Ammon's horn (tissue), 1 donor: ENCODE measurements around the gene GPSM1.
"Not testable (repeated sequence)": the region's sequence is repeated elsewhere in the genome, so short reads cannot be mapped to it uniquely, and the experiment has no call there.

Source experiments
- DNase-seq: peaks from one replicate; pipeline ENCODE4 v3.0.0-alpha.2; 2016; ENCODE audit warnings: low spot score

Gene GPSM1

DNA sequence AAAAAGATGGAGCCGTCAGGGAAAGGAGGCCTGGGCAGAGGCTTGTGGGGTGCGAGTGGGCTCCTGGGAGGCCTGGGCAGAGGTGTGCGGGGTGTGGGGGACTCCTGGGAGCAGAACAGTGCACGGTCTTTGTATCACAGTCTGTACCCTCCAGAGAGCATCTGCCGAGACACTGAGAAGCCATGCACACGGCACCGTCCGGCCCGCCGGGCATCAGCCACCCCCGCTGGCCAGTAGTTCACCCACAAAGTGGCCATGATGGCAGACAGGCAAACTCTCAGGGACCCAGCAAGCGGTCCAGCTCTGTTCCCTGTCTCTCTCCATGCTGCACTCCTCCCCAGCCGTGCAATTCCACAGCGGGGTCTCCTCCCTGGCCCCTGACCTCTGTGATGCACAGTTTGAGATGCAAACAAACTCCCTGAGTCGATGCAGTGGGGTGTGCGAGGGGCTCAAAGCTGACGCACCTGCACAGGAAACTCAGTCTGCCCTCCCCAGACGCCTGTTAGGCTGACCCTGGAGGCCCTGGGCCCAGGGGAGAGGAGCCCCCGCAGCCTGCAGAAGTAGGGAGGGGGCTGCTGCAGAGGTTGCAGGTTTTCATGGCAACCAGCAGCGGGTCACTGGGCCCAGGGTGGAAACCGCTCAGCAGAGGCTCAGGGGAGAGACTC lies 9.1 kb upstream of the GPSM1 start:
- no peak for DNase-seq

DNA sequence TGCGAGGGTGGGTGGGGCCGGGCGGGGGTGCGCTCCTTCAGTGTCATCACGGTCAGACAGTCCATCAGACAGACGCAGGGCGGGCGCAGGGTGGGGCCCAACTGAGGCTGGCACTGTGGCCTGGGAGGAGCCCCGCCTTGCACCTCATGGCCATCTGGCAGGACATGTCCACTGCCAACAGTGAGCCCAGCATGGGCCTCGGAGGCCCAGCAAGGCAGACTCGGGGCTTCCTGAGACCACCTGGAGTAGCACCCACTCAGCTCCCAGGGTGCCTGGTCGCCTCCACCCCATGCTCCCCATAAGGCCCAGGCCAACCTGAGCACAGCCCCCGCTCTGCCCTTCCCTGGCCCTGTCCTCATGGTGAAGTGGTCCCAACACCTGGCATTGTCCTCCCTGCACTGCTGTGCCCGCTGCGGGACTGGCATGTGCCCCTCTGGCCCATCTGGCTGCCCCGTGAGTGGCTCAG lies 8.5 kb upstream of the GPSM1 start:
- no peak for DNase-seq

DNA sequence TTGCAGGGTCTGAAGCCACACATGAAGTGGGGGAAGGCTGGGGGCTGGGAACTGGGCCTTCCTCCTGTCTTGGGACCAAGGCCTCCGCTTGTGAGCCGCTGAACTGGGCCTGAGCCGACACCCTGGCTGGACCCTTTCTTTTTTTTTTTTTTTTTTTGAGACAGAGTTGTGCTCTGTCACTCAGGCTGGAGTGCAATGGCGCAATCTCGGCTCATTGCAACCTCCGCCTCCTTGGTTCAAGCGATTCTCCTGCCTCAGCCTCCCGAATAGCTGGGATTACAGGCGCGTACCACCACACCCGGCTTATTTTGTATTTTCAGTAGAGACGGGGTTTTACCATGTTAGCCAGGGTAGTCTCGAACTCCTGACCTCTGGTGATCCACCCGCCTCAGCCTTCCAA lies 8.1 kb upstream of the GPSM1 start:
- not testable (repeated sequence) for DNase-seq

DNA sequence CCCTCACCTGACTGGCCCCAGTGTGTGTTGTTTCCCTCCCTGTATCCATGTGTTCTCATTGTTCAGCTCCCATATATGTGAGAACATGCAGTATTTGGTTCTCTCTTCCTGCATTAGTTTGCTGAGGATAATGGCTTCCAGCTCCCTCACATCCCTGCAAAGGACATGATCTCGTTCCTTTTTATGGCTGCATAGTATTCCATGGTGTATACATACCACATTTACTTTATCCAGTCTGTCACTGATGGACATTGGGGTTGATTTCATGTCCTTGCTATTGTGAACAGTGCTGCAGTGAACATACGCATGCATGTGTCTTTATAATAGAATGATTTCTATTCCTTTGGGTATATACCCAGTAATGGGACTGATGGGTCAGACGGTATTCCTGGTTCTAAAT lies 7.4 kb upstream of the GPSM1 start:
- not testable (repeated sequence) for DNase-seq

DNA sequence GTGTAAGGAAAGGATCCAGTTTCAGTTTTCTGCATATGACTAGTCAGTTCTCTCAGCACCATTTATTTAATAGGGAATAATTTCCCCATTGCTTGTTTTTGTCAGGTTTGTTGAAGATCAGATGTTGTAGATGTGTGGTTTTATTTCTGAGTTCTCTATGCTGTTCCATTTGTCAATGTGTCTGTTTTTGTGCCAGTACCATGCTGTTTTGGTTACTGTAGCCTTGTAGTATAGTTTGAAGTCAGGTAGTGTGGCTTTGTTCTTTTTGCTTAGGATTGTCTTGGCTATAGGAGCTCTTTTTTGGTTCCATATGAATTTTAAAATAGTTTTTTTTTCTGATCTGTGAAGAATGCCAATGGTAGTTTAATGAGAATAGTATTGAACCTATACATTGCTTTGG lies 6.4 kb upstream of the GPSM1 start:
- DNase-seq, result not testable (repeated sequence)

DNA sequence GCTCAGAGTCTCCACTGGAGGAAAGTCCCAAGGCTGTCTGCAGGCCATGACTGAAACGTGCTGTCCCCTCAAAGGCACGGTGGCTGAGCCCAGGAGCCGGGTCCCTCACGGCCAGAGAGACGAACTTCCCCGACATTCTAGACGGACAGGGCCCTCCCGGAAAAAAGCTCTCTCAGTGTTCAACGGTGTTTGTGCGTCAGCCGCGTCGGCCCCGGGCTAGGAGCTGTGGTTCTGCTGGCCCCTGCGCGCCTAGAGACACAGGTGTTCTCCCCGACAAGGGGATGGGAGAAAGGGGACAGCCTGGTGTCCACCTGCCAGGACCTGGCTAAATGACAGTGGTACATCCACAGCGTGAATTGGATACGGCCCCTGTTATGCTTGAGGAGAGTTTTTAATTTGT lies 5.8 kb upstream of the GPSM1 start:
- DNase-seq, result no peak

DNA sequence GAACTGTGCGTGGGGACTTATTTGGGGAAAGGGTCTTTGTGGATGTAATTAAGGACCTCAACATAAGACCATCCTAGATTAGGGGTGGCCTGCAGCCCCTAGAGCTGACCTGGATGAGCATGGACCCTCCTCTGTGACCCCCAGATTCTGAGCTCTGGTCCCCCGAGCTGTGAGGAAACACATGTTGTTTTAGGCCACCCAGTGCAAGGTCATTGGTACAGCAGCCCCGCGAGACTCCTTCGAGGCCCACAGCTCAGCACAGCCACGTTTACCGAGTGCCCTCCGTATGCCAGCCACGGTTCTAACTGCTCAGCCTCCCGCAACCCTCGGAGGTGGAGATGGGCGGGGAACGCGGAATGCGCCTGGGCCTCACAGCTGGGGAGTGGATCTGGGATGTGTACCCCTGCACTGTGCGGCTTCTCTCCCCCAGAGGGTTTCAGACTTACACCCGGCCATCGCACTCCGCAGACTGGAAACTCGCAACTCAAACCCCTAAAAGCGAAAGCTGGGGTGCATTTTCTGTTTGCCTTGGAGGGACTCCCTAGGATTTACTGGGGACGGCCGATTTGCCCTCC lies 4.5 kb upstream of the GPSM1 start:
- no peak for DNase-seq

DNA sequence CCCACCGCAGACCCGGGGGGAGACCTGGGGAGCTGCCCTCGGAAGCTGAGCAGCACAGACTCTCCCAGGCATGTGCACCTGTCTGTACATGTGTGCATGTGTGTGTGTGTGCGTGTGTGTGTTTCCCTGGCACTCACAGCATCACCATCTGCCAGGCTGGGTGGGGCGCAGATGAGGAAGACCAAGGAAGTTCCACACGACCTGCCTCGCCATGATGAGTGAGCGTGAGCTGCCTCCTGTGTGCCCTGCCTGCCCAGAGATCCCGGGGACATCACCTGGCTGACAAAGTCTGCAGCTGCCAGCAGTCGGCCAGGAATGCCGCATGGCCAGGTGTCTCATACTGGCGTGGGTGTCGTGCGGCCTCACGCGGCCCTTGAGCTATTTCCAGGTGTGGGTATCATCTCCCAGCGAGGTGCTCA lies 4.0 kb upstream of the GPSM1 start:
- DNase-seq, result no peak

DNA sequence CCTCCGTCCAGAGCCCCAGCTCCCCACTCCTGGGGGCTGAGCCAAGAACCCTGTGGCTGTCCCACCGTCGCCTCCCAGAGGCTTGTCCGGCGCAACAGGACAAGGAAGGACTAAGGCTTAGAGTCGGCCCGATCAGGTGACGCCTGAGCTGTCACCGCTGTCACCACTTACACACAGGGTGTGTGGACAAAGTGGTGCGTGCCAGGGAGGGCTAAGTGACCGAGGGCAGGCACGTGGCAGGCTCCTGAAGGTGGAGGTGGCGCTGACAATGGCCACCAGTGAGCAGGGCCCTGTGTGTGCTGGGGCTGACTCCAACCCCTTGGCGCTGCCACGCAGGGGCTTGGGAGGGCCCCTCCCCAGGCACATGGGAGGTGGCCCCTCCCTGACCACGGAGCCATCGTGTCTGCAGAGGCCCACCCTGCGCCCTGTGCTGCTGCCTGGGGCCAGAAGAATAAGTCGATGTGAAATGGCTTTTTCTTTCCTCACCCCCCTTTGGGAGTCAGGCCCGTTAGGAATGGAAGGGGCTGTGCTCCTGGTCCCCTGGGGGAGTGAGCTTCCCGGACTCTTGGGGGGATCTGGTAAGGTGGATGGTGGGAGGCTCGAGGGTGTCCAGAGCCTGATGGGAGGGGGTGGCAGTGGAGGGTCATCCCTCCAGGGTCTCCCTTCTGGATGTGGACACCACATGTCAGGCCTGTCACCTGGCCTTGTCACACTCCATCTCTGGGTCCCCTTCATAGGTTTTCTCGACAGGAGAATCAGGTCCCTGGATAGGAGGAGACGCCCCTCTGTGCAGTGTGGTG lies 2.6 kb upstream of the GPSM1 start:
- DNase-seq, result no peak

DNA sequence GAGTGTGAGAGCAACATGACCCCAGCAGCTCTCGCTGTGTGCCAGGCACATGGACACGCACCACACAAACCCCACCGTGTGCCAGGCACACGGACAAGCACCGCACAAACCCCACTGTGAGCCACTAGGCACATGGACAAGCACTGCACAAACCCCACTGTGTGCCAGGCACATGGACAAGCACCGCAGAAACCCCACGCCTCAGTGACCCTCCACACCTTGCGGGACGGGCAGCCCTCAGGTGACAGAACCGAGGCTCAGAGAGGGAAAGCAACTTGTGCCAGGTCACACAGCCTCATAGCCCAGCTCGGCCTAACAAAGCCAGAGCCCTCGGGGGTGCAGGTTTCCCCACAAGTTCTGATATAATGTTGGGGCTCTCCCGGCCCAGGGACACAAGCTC lies 2.0 kb upstream of the GPSM1 start:
- DNase-seq, result no peak

DNA sequence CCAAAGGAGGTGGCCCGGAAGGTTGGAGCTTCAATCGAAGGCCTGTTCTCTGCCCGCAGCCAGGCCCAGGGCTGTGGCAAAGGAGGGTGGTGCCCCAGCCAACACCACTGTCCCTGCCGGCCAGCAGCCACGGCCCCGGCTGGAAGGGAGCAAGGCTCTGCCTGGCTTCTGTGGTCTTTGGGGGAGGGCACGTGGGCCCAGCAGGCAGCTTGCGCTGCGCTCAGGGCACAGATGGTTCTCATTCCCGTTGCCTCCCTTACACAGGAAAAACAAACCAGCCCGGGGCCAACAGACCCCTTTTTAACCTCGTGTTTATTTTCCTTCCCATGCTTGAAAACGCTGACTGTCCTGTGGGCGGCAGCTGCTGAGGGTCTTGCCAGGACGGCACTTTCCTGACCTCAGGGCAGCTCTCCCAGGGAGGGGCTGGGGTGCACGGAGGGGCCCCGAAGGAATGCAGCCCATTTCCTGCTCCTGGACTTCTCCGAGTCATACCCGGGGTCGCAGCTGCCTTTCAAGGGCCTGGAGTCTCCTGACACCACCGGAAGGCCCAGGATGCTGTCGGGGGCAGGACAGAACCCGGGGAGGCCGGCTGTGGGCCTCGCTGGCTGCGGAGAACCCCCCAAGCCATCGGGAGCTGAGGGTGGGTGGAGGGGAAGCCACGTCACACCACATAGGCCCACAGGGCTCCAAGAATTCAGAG lies 1.1 kb upstream of the GPSM1 start:
- peak; percentile 69 for DNase-seq

DNA sequence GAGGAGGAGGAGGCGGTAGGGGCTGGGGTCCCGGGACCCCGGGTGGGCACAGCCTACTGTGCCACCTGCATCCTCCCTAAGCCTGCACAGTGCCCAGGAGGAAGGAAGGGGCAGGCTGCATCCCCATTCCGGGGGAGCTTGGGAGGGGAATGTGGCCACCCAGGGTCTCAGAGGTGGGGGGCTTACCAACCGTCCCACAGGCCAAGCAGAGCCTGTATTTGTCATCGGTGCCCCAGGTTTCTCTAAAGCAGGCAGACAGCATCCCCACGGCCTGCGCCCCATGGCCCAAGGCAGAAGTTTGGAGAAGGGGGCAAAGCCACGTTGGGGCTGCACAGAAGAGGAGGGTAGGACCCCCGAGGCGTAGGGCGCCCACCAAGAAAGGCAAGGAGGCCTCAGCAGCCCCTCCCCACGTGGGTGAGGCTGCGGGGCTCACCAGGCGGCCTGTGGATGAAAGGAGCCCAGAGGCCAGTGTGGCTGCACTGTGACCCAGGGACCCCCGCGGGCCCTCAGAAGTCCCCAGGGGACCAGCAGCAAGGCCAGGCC lies 507 bp upstream of the GPSM1 start:
- DNase-seq, result no peak

DNA sequence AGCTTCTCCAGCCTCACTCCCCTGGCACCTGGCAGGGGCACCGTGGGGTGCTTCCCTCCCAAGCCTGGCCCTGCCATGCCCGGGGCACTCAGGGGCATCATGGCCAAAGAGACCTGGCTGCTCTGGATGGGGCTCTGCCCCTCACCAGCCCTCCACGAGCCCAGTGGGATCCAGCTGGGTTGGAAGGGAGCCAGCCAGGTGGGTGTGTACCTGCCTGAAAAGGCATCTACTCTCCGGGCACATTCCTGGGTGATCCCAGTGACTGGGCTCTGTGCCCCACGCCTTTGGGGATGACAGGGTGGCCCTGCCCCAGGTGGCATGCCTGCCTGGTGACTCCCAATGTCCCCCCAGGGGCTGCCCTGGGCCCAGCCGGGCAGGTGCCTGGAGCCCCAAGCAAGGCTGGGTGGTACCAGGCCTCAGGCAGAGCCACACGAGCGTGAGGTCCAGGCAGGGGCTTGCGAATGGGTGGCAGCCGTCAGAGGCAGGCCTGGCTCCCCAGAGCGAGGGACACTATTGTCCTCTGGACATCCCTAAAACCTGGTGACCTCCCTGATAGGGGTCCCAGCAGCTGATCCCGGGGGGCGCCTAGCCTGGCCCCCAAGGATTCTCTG lies 777 bp downstream of the GPSM1 start:
- no peak for DNase-seq

DNA sequence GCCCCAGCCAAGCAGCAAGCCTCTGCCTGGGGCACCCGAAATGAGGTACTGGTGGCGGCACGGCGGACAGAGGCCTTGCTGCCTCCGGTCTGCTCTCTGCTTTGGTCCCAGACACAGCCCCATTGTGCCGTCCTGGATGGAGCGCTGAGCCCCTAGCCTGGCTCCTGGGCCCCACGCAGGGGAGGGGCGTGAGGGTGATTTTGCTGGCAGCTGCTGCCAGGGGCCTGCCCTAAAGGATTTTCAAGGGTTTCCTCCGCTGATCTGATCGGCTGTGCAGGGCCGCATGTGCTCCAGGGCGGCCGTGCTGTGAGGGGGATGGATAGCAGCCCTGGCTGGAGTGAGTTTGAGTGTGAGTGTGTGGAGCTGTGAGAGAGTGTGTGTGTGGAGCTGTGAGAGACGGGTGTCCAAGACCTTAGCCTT lies 1.3 kb downstream of the GPSM1 start:
- peak; percentile 57 for DNase-seq

DNA sequence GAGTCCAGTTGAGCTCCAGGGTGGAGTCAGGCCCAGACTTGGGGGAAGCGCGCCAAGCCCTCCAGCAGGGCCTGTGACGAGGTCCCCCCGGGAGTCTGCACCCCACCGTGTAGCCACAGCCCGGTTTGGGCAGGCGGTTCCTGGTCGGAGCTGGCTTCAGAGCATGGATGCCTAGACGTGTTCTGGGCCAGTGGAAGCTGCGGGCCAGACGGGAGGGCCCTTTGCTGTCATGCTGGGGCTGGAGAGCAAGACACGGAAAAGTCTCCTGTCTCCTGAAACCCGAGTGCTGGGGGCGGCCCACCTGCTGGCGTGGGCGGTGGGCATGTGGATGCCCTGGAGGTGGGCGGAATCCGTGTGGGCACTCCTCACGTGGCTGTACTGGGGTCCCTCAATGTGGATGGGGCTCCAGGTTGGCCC lies 1.9 kb downstream of the GPSM1 start:
- no peak for DNase-seq

DNA sequence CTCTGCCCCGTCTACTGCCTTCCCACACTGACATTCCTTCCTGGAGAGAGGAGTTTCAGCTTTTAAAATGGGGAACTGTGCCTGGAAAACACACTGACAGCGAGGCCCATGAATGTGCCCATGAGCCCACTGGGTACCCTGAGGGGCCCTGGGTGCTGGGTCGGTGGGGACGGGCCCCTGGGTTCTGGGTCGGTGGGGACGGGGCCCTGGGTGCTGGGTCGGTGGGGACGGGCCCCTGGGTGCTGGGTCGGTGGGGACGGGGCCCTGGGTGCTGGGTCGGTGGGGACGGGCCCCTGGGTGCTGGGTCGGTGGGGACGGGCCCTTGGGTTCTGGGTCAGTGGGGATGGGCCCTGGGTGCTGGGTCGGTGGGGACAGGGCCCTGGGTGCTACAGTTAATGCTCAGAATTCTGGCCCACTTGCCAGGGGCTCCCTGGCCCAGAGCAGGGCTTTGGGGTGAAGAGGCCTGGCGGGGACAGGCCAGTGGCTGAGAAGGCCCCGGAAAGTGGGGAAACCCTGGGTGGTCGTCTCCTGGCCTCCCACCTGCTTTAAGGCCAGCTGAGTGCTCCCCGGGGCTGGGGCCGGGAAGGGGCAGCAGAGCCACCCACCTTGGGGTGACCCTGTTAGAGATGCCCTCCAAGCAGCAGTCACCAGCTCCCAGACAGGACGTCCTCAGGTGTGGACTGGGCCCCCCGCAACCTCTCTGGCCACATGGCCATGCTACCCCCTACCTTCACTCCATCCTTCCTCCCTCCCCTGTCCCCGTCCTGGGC lies 2.5 kb downstream of the GPSM1 start:
- DNase-seq, result no peak

DNA sequence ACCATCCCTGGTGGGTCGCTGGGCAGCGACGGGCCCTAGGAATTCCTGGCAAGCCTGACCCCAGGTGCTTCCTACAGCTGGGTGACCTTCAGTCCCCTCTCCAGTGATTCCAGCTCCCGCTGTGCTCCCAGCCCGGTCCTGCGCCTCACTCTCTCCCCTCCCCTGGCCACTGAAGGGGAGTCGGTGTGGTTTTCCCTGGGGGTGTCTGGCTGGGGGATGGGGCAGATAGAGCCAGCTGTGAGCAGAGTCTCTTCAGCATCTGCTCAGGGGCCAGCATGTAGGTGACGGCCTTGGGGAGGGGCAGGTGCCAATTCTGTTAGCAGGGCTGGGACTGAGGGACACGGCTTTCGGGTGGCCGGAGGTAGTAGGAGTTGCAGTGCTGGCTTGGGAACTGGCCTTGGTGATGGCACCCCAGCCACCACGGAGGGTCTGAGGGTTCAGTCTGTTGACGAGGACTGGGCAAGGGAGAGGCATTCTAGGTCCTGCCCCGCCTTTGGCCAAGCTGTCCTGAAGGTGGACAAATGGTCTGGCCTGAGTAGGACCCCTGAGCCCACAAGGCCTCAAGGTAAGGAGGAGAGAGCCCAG lies 3.2 kb downstream of the GPSM1 start:
- no peak for DNase-seq

DNA sequence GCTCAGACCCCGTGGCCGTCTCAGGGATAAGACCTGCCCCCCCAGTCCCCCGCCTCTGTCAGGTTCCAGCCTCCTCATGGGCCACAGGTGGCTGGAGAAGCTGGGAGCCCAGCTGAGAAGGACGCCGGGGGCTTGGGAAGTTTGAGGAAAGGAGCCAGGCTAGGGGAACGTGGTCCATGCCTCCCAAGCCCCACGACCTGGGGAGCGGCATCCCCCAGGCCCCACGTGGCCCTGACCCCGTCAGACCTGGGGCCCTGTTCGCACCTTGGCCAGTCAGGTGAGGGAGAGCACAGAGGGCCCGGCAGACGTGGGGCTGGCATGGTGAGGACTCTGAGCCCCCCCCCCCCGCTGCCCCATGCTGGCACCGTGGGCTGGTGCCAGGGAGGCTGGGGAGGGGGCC lies 3.7 kb downstream of the GPSM1 start:
- no peak for DNase-seq

DNA sequence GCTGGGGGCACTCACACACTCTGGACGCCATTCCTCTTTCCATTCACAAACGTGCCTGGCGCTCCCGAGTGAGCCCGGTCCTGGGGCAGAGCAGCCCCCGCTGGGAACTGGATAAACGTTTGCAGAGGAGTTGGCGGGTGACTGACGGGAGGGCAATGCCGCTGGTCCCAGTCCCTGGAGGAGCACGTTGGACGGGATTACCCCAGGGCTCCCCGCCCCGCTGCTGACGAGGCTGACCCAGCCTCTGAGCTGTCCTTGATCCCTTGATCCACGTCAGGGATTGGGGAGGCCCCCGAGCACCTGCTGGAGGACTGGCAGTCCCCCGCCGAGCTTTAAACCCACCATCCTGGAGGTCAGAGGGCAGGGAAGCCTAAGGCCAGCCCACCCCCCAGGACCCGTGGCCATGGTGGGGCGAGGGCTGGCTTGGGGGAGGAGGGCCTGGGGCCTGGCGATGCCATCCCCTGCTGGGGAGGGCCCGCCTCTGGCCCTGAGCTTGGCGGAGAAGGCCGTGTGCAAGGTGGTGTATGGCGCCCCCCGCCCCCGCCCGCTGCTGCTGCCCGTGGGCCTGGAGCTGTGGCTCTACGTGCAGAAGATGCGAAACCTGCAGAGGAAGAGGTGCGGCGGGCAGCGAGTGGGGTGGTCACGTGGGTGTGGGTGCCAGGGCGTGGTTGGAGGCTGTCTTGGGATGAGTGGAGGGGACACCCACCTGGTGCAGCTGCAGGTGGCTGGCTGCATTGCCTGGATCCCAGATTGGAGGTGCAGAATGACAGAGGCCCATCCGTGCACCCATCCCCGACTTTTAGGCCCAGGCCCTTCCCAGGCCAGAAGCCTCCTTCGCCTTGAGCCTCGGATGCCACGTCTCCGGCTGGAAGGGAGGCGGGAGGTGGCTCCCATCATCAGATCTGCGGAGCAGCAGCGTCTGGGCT lies 4.5 kb downstream of the GPSM1 start:
- no peak for DNase-seq
